Adrenal gland (tissue), 12 donors: ENCODE measurements around the gene SLC13A3. TPM values are rescaled to one million over a fixed set of nuclear protein-coding genes. Genes with fewer than 3 reads are reported as not detected.

ENCODE experiments used
- DNase-seq, 7 donors: peaks; one replicate each; pipeline ENCODE4 v3.0.0-alpha.2; 2019 to 2020
- H3K27ac ChIP-seq, 5 donors: fragments of 200-600 bp; sonication (generic) in 4 of 5; 1 replicate in 3 of 5; 2 replicates in 2 of 5; pipeline versions ENCODE4 v1.5.1 to v1.8.0; 2016 to 2020; ENCODE audit warnings: mild to moderate bottlenecking in 1 of 5
- H3K27me3 ChIP-seq: fragments of 200-600 bp; 2 replicates; pipeline ENCODE4 v1.8.0; 2021
- H3K36me3 ChIP-seq, 2 donors: fragments of 200-600 bp; replicated peaks in 1 of 2; 1 replicate in 1 of 2; 2 replicates in 1 of 2; pipeline versions ENCODE4 v1.5.1 to v1.8.0; 2018 to 2022
- H3K4me1 ChIP-seq, 2 donors: fragments of 200-600 bp; replicated peaks in 1 of 2; 1 replicate in 1 of 2; 2 replicates in 1 of 2; pipeline versions ENCODE4 v1.5.1 to v1.8.0; 2018 to 2021
- H3K4me3 ChIP-seq, 4 donors: fragments of 200-600 bp; sonication (generic) in 3 of 4; one replicate each; pipeline ENCODE4 v1.5.1; 2016 to 2018
- H3K9me3 ChIP-seq, 3 donors: fragments of 200-600 bp; sonication (generic) in 1 of 3; replicated peaks in 1 of 3; 1 replicate in 2 of 3; 2 replicates in 1 of 3; pipeline versions ENCODE4 v1.5.1 to v1.8.0; 2016 to 2021
- CTCF ChIP-seq, 6 experiments: fragments of 450-650 bp in 4 of 6; fragments of 200-600 bp in 2 of 6; sonication (generic) in 1 of 6; IDR thresholded peaks; 1 replicate in 5 of 6; 2 replicates in 1 of 6; pipeline versions ENCODE4 v1.5.1 to v1.8.0; 2016 to 2021; ENCODE audit warnings: antibody characterized with exemption in 6 of 6, mild to moderate bottlenecking in 2 of 6, moderate library complexity in 1 of 6
- POLR2A ChIP-seq, 2 donors: fragments of 450-650 bp; IDR thresholded peaks; one replicate each; pipeline ENCODE4 v1.6.1; 2017; ENCODE audit warnings: antibody characterized with exemption in 2 of 2, mild to moderate bottlenecking in 2 of 2, moderate library complexity in 1 of 2
- WGBS, 4 donors: extraction: QIAGEN DNeasy Blood & Tissue Kit in 2 of 4; methylation state at CpG; one replicate each; pipeline versions ENCODE4 v1.1.5 to v1.1.7; 2013 to 2017; 5-methylcytosine and 5-hydroxymethylcytosine counted together
- intact Hi-C, 2 donors: fragments of 100-400 bp; cut with DNase I; formaldehyde crosslinking; loops; one replicate each; pipeline versions ENCODE4 v1.14.1 to v1.15.0; 2022 to 2023
- polyA plus RNA-seq, 3 donors: library from polyadenylated mRNA; stranded (reverse); fragments of 200-250 nt in 2 of 3; fragments of 350-450 nt in 1 of 3; fragmentation: Illumina TruSeq in 1 of 3; extraction: RNeasy Lipid Tissue Mini Kit (QIAGEN cat#74804) in 1 of 3; gene quantifications; one replicate each; pipeline ENCODE4 v1.2.3, GENCODE V29; 2013 to 2014
- total RNA-seq, 9 donors: library from RNA; depleted of rRNA in 4 of 9; stranded (reverse); fragments of >200 nt in 4 of 9; fragments of 120-200 nt in 1 of 9; fragmentation: NEBNext Ultra II Directional in 1 of 9; extraction: Animal tissue kit (Norgen Biotek cat#: 25700) in 1 of 9; gene quantifications; one replicate each; pipeline versions ENCODE4 v1.1.0 to v1.2.4, GENCODE V29; 2013 to 2023
- donor health status: healthy with polysubstance abuse.
- donor health status: Bipolar disorder and iron deficiency.
- donor health status: DM: yes; HTN: yes; CAD: no.
- donor health status: DM: no; HTN: no; CAD: no.
- donor health status: DM: no; HTN: no; CAD: no.
- donor health status: DM: yes; HTN: yes; CAD: no.

The SLC13A3 gene
- total and polyA plus RNA-seq, 12 donors, result 1.5 to 11.2 (median 3.9) TPM

GRCh38 chr20:46594725-46595124 lies 56.5 kb downstream of the SLC13A3 start:
- intact Hi-C loops, result no loop called here
- TF ChIP-seq CTCF (IDR thresholded peaks at IDR 0.05) (no peak), POLR2A (IDR thresholded peaks at IDR 0.05) (no peak)
- H3K4me3 ChIP-seq, result no peak overlapping the region
- no peaks in the 10 kb centered on the region for H3K9me3 ChIP-seq
- H3K36me3 ChIP-seq, result no peaks in the 10 kb centered on the region
- no peak for DNase-seq
- no peaks in the 10 kb centered on the region for H3K4me1 ChIP-seq
- H3K27me3 ChIP-seq, result no peaks in the 10 kb centered on the region
- no peak overlapping the region for H3K27ac ChIP-seq
- 58 to 77% (median 69%) methylated on average over 2 of the region's 2 CpGs for WGBS, 4 donors

- Histone ChIP-seq H3K27ac (no peak overlapping the region), H3K4me3 (no peak overlapping the region), H3K9me3 (no peaks in the 10 kb centered on the region), H3K36me3 (no peaks in the 10 kb centered on the region), H3K4me1 (no peaks in the 10 kb centered on the region), H3K27me3 (no peaks in the 10 kb centered on the region)
- no peak for TF ChIP-seq POLR2A (IDR thresholded peaks at IDR 0.05)
- no peak for TF ChIP-seq CTCF (IDR thresholded peaks at IDR 0.05)
- no peak for DNase-seq
- 91 to 99% (median 93%) methylated on average over 4 of the region's 4 CpGs for WGBS, 4 donors
- intact Hi-C loops, result no loop called here
These were observed 58.5 kb downstream of the SLC13A3 start for GRCh38 chr20:46592580-46593362.

- H3K4me3 ChIP-seq, result no peak overlapping the region
- DNase-seq, result no peak
- intact Hi-C loops, result no loop called here
- H3K27ac ChIP-seq, result no peak overlapping the region
- WGBS, 4 donors, result 8 to 28% (median 16%) methylated on average over 1 of the region's 1 CpG
- no peaks in the 10 kb centered on the region for H3K36me3 ChIP-seq
- no peaks in the 10 kb centered on the region for H3K27me3 ChIP-seq
- no peaks in the 10 kb centered on the region for H3K9me3 ChIP-seq
- H3K4me1 ChIP-seq, result no peaks in the 10 kb centered on the region
- TF ChIP-seq CTCF (IDR thresholded peaks at IDR 0.05) (no peak), POLR2A (IDR thresholded peaks at IDR 0.05) (no peak)
These were observed 60.8 kb downstream of the SLC13A3 start for GRCh38 chr20:46590443-46590842.

- WGBS, 4 donors, result 81 to 85% (median 84%) methylated on average over 13 to 14 of the region's 14 CpGs
- intact Hi-C loops, result no loop called here
- H3K4me3 ChIP-seq, result no peak overlapping the region
- H3K4me1 ChIP-seq, result no peaks in the 10 kb centered on the region
- TF ChIP-seq CTCF (IDR thresholded peaks at IDR 0.05) (no peak), POLR2A (IDR thresholded peaks at IDR 0.05) (no peak)
- H3K27ac ChIP-seq, result no peak overlapping the region
- DNase-seq, result no peak
- H3K27me3 ChIP-seq, result no peaks in the 10 kb centered on the region
- H3K36me3 ChIP-seq, result no peaks in the 10 kb centered on the region
- no peaks in the 10 kb centered on the region for H3K9me3 ChIP-seq
These were observed 62.4 kb downstream of the SLC13A3 start for GRCh38 chr20:46588532-46589511.
